Activated CD8-positive, alpha-beta T cell treated with anti-CD3 and anti-CD28 coated beads for 36 hours (primary cell): ENCODE results near the gene STK39. TPM values are rescaled to one million over a fixed set of nuclear protein-coding genes. Genes with fewer than 3 reads are reported as not detected.

Experiments used
- ATAC-seq: fragments of 200-7000 bp; cut with Tn5 transposase; one replicate; pipeline ENCODE4 v1.10.0; 2021; ENCODE audit warnings: mild to moderate bottlenecking, moderate library complexity
- CTCF ChIA-PET: fragments of 350-600 bp; sonication (Branson Sonifier 250); formaldehyde crosslinking; loops from one replicate; lab custom pipeline; 2021; ENCODE audit warnings: antibody characterized with exemption; lab: Charles Lee
- POLR2A ChIA-PET: fragments of 350-600 bp; sonication (Branson Sonifier 250); formaldehyde crosslinking; loops from one replicate; lab custom pipeline; 2021; ENCODE audit warnings: antibody characterized with exemption; lab: Charles Lee
- DNase-seq: peaks from one replicate; pipeline ENCODE4 v3.0.0-alpha.2; 2020
- H3K27ac Mint-ChIP-seq: one replicate; pipeline ENCODE4 v1.8.0; 2021; ENCODE audit warnings: mild to moderate bottlenecking, mixed read lengths
- H3K27me3 Mint-ChIP-seq: one replicate; pipeline ENCODE4 v1.8.0; 2021; ENCODE audit warnings: mixed read lengths
- H3K36me3 Mint-ChIP-seq: one replicate; pipeline ENCODE4 v1.8.0; 2021; ENCODE audit warnings: low read depth, mixed read lengths
- H3K4me1 Mint-ChIP-seq: one replicate; pipeline ENCODE4 v1.8.0; 2021; ENCODE audit warnings: low read depth, mixed read lengths
- H3K4me3 Mint-ChIP-seq: one replicate; pipeline ENCODE4 v1.8.0; 2021; ENCODE audit warnings: mild to moderate bottlenecking, moderate library complexity, mixed read lengths
- H3K9me3 Mint-ChIP-seq: one replicate; pipeline ENCODE4 v1.8.0; 2021; ENCODE audit warnings: mixed read lengths
- intact Hi-C: fragments of 100-400 bp; cut with micrococcal nuclease; formaldehyde crosslinking; loops from one replicate; pipeline ENCODE4 v1.10.0; 2022
- total RNA-seq, 2 experiments: library from RNA; stranded (reverse); gene quantifications; one replicate each; pipeline ENCODE4 v1.2.3, GENCODE V29; 2021
- TF ChIP-seq, protein P1 (sequence below): fragments of 200-600 bp; IDR thresholded peaks from one replicate; pipeline ENCODE4 v1.8.0; 2022; ENCODE audit warnings: antibody characterized with exemption, mild to moderate bottlenecking

Gene STK39
- total RNA-seq, 2 experiments from 2014 or later = 32.8 to 33.9 TPM

GRCh38 chr2:167932123-167932693, 315.2 kb downstream of the STK39 start:
- POLR2A ChIA-PET = no interaction called here
- Mint-ChIP-seq H3K27me3 (peaks cover 3% of the 10 kb centered on the region), H3K9me3 (no peaks in the 10 kb centered on the region), H3K27ac (no peak overlapping the region), H3K4me1 (no peaks in the 10 kb centered on the region), H3K36me3 (no peaks in the 10 kb centered on the region), H3K4me3 (no peak overlapping the region)
- intact Hi-C loops = no loop called here
- TF ChIP-seq, protein P1, sequence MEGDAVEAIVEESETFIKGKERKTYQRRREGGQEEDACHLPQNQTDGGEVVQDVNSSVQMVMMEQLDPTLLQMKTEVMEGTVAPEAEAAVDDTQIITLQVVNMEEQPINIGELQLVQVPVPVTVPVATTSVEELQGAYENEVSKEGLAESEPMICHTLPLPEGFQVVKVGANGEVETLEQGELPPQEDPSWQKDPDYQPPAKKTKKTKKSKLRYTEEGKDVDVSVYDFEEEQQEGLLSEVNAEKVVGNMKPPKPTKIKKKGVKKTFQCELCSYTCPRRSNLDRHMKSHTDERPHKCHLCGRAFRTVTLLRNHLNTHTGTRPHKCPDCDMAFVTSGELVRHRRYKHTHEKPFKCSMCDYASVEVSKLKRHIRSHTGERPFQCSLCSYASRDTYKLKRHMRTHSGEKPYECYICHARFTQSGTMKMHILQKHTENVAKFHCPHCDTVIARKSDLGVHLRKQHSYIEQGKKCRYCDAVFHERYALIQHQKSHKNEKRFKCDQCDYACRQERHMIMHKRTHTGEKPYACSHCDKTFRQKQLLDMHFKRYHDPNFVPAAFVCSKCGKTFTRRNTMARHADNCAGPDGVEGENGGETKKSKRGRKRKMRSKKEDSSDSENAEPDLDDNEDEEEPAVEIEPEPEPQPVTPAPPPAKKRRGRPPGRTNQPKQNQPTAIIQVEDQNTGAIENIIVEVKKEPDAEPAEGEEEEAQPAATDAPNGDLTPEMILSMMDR = no peak
- DNase-seq (no peak), ATAC-seq (no peak)
- CTCF ChIA-PET = no interaction called here

DNA sequence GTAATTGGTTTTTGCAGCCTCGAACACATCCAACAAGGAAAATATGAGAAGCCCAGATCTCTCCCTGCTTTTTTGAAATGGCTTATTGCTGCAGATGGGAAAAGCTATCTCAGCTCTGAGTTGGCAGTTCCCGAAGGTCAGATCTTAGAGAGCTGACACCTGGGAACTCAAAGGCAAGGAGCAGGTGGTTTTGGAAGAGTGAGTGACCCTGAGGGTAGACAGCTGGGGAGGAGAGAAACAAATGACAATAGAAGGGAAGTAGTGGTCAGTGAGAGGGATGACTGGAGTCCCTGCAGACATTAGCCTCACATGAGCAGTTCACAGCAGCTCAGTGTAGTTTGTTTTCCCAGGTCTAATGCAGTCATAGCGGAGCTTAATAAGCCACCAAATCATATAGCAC, 317.9 kb downstream of the STK39 start:
- Mint-ChIP-seq H3K9me3 (no peaks in the 10 kb centered on the region), H3K36me3 (no peaks in the 10 kb centered on the region), H3K27me3 (peaks cover 3% of the 10 kb centered on the region), H3K4me3 (no peak overlapping the region), H3K4me1 (no peaks in the 10 kb centered on the region), H3K27ac (no peak overlapping the region)
- intact Hi-C loops = no loop called here
- DNase-seq (no peak), ATAC-seq (no peak)
- TF ChIP-seq, protein P1 = no peak
- ChIA-PET POLR2A (no interaction called here), CTCF (interaction anchor here (0.5 kb wide), 1 partner anchor 182 kb away, joined by 3 read pairs; no protein-coding TSS in a partner anchor)

DNA sequence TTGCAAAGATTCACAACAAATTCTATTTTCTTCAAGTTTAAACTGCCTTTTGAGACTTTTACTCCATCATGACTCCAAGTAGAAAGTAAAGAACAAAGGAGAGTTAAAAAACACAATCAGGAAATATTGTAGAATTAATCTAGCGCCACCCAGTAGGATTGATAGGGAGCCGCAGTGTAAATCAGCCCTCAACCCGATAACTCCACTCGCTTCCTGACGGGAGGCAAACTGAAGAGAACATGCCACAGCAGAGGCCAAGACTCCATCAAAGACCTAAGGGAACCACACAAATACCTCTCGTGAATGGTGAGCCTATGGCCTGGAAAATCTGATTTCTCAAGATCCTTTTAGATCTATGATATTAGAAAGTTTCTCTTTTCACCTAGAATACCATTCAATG, 319.0 kb downstream of the STK39 start:
- TF ChIP-seq, protein P1 = no peak
- no peaks in the 10 kb centered on the region for H3K9me3 Mint-ChIP-seq
- peaks cover 3% of the 10 kb centered on the region for H3K27me3 Mint-ChIP-seq
- no peak overlapping the region for H3K27ac Mint-ChIP-seq
- ChIA-PET CTCF (no interaction called here), POLR2A (no interaction called here)
- H3K4me3 Mint-ChIP-seq = no peak overlapping the region
- intact Hi-C loops = no loop called here
- no peaks in the 10 kb centered on the region for H3K4me1 Mint-ChIP-seq
- DNase-seq (no peak), ATAC-seq (no peak)
- no peaks in the 10 kb centered on the region for H3K36me3 Mint-ChIP-seq

DNA sequence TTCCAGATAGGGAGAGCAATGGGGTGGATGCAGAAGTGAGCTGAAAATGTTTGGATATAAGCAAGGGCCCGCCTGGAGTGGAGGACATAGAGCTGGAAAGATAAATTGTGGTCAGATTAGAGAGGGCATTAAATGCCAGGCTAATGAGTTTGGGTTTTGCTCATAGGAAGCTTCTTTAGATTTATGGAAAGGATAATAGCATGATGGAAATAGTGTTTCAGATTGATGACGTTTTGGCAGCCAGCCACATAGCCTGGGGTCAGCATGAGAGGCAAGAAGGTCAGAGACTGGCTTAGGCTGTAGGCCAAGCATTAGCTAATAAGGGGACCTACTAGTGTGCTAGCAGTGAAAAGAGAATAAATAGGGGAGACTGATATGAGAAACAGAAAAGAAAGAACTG, 321.6 kb downstream of the STK39 start:
- CTCF ChIA-PET = interaction anchor here (1.1 kb wide), 1 partner anchor 193 kb away, joined by 5 read pairs; no protein-coding TSS in a partner anchor
- Mint-ChIP-seq H3K4me3 (no peak overlapping the region), H3K27ac (no peak overlapping the region), H3K4me1 (no peaks in the 10 kb centered on the region), H3K27me3 (peaks cover 3% of the 10 kb centered on the region), H3K36me3 (no peaks in the 10 kb centered on the region), H3K9me3 (no peaks in the 10 kb centered on the region)
- ATAC-seq = no peak
- no peak for DNase-seq
- intact Hi-C loops = no loop called here
- POLR2A ChIA-PET = no interaction called here
- TF ChIP-seq, protein P1 = no peak

- H3K27me3 Mint-ChIP-seq = no peaks in the 10 kb centered on the region
- no peaks in the 10 kb centered on the region for H3K36me3 Mint-ChIP-seq
- POLR2A ChIA-PET = no interaction called here
- H3K4me3 Mint-ChIP-seq = no peak overlapping the region
- CTCF ChIA-PET = no interaction called here
- no peak overlapping the region for H3K27ac Mint-ChIP-seq
- DNase-seq (no peak), ATAC-seq (no peak)
- no peaks in the 10 kb centered on the region for H3K9me3 Mint-ChIP-seq
- H3K4me1 Mint-ChIP-seq = no peaks in the 10 kb centered on the region
- TF ChIP-seq, protein P1 = no peak
- intact Hi-C loops = no loop called here
Observed at GRCh38 chr2:167924556-167924955, 322.8 kb downstream of the STK39 start.
